RCC 7860 (cell line): ENCODE data around the gene DDX11.
A peak's percentile ranks its signal among the peaks of the same experiment; 100 is the strongest.
"Not testable (repeated sequence)": the region's sequence is repeated elsewhere in the genome, so short reads cannot be mapped to it uniquely, and the experiment has no call there.

Experiments used
- DNase-seq: peaks from one replicate; pipeline ENCODE4 v3.0.0-alpha.2; 2015; ENCODE audit warnings: low spot score
- FAIRE-seq: peaks from 2 replicates; lab custom pipeline; 2012; peaks lifted over from hg19 to GRCh38; lab: Jason Lieb, UNC

DDX11 gene

DNA sequence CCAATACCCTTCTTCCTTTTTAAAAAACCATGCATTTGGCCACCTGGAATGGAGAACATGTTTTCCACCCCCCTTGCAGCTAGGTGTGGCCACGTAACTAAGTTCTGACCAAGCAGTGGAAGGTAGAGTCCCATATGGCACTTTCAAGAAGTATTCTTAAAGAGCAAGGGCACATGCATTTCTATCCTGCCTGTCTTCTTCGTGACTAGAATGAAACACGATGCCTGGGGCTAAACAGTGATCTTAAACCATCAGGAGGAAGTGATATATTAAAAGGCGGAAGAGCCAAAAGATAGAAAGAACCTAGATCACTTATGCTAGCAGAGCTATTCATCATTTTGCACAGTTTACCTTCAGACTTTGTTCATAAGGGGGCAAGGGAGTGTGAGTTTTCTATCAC is 16.0 kb upstream of the DDX11 start:
- FAIRE-seq (no peak), DNase-seq (no peak)

- FAIRE-seq, DNase-seq: not testable (repeated sequence)
Measured at GRCh38 chr12:31066196-31066595, 7.5 kb upstream of the DDX11 start.

DNA sequence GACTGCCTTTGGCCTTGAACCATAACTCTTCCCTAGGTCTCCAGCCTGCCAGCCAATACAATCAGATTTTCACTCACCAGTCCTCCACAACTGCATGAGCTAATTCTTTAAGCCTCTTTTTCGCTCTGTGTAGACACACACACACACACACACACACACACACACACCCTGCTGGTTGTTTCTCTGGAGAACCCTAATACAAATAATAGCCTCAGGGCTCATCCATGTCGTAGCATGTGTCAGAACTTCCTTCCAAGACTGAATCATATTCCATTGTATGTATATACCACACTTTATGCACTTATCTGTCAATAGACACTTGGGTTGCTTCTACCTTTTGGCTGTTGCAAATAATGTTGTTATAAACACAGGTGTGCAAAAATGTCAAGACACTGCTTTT is 6.0 kb upstream of the DDX11 start:
- DNase-seq, FAIRE-seq: not testable (repeated sequence)

DNA sequence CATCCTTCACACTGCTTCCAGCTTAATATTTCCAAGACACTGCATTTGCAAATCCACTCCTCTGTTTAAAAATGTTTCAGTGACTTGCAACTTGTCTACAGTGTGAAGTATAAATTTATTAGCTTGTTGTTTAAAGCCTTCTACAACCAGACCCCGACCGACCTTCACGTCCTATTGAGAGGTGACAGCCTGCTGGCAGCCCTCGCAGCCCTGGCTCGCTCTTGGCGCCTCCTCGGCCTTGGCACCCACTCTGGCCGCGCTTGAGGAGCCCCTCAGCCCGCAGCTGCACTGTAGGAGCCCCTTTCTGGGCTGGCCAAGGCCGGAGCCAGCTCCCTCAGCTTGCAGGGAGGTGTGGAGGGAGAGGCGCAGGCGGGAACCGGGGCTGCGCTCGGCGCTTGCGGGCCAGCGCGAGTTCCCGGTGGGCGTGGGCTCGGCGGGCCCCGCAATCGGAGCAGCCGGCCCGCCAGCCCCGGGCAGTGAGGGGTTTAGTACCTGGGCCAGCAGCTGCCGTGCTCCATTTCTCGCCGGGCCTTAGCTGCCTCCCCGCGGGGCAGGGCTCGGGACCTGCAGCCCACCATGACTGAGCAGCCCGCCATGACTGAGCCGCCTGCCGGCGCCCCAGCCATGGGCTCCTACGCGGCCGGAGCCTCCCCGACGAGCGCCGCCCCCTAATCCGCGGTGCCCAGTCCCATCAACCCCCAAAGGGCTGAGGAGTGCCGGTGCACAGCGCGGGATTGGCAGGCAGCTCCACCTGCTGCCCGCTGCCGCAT is 2.5 kb upstream of the DDX11 start:
- DNase-seq, FAIRE-seq: not testable (repeated sequence)

DNA sequence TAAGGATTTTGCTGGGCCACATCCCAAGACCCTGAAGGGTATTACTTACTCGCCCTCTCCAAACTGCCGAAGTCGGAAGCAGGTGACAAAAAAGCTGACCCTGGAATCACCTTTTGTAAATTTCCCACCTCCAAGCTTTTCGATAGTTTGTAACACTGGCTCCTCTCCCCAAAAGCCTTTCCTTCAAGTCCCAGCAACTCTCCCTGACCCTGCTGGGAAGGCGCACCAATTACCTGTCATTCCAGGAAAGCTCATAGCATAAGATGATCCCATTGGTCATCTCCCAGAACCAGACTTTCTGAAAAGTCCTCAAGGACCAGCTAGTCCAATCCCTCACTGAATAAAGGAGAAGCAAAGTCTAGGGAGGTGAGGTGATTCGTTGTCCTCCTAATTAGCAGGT is 698 bp upstream of the DDX11 start:
- DNase-seq, FAIRE-seq: not testable (repeated sequence)

- not testable (repeated sequence) for FAIRE-seq
- peak; percentile 11 for DNase-seq
Measured at GRCh38 chr12:31074333-31074874, 744 bp downstream of the DDX11 start.

- DNase-seq, FAIRE-seq: not testable (repeated sequence)
Measured at GRCh38 chr12:31076150-31076549, 2.5 kb downstream of the DDX11 start.

DNA sequence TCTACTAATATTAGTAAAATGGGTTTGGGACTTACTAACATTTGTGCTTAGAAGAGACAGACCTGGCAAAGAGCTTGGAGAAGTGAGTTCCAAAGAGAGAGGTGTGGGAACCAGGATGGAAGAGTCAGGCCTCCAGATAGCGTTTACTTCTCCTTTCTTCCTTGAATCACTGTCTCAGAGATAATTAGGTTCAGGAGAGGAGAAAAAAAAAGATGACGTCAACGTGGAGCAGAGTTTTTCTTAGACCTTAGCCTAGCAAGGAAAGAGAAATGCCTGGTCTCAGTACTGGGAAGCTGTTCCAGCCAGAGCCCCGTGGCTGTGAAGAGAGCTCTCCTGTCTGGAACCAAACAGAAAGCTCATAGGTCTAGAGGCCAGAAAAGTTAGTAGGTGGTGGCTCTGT is 3.4 kb downstream of the DDX11 start:
- FAIRE-seq, DNase-seq: not testable (repeated sequence)

DNA sequence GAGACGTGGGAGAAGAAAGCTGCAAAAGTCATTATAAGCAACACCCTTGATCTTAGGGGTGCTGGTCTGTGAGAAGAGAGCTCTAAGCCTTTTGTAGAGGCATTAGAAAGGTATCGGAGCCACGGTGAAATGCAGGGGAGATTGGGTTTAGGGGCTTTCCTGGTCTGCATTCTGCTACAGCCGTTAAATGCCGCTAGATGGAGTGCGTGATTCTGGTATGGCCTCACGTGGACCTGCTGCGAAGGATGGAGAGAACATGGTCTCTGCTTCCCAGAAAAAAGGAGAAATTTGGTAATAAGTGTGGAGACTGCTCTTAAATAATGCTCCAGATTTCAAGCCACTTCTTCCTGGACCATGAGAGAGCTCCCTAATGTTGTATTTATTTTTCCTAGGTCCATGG is 4.3 kb downstream of the DDX11 start:
- DNase-seq, FAIRE-seq: not testable (repeated sequence)

DNA sequence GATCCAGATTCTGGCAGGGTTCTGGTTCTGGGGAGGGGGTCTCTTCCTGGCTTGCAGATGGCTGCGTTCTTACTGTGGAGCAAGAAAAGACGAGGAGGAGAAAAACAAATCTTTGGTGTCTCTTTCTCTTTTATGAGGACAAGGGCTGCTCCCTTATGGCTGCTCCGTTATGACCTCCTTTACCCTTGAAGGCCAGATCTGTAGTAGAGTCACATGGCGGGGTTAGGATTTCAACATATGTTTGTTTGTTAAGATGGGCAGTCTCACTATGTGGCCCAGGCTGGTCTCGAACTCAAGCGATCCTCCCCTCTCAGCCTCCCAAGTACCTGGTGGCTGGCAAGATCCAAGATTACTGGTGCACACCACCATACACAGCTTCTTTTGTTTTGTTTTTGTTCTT is 5.8 kb downstream of the DDX11 start:
- FAIRE-seq, DNase-seq: not testable (repeated sequence)

DNA sequence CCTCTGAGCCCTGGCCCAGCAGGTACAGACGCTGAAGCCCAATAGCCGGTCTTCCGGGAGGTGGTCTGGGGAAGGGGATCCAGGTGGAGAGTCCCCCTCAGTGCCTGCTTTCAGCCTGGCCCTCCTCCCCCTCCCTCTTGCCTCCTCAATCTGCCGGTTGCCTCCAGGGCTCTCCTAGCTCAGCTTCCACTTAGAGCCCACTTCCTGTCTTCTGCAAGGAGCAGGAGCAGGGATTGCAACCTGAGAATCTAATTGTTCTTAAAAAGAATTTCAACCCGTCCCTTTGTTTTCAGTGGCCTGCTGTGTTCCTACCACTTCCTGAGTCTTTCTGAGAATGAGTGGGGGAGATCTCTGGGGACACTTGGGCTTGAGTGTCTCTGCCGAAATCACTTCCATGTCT is 6.6 kb downstream of the DDX11 start:
- not testable (repeated sequence) for FAIRE-seq, DNase-seq

- DNase-seq, FAIRE-seq: not testable (repeated sequence)
Measured at GRCh38 chr12:31081274-31081673, 7.6 kb downstream of the DDX11 start.

DNA sequence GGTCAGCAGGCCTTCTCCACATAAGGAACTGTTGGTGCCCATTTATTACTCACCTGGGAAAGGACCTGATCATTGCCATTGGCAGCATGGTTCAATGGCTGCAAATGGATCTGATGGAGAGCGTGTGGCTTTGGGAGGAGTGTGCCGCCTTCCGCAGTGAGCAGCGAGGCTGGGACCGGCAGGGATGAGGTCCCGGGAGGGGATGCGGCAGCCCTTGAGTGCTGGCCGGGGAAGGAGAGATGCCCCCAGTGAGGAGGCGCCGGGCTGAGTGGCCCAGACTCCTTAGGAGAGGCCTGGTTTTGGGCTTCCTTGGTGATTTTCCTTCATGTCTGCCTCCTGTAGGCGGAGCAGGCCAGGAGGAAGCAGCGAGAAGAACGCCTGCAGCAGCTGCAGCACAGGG is 10.6 kb downstream of the DDX11 start:
- FAIRE-seq: not testable (repeated sequence)

GRCh38 chr12:31086032-31086431 is 12.4 kb downstream of the DDX11 start:
- FAIRE-seq: not testable (repeated sequence)

More for the DNA sequence above, 10.6 kb downstream of the DDX11 start:
- DNase-seq: not testable (repeated sequence)

DNA sequence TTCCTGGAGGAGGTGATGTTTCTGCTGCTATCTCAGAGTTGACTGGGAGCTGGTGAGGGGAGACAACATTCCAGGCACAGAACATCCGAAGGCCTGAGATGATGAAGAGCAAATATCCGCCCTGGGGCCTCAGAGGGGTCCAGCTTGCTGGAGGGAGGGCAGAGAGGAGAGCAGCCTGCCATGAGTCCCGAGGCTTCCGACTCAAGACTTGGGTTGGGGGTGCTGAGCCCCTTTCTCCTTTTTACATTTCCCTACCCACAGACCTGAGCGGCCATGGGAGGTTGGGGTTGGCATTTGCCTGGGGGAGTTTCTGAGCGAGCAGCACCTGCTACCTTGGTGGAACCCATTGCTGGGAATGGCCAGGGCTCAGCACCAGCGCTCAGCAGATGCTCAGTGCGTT is 13.8 kb downstream of the DDX11 start:
- not testable (repeated sequence) for FAIRE-seq, DNase-seq

More at GRCh38 chr12:31086032-31086431, 12.4 kb downstream of the DDX11 start:
- not testable (repeated sequence) for DNase-seq

GRCh38 chr12:31087956-31088355 is 14.3 kb downstream of the DDX11 start:
- FAIRE-seq, DNase-seq: not testable (repeated sequence)

DNA sequence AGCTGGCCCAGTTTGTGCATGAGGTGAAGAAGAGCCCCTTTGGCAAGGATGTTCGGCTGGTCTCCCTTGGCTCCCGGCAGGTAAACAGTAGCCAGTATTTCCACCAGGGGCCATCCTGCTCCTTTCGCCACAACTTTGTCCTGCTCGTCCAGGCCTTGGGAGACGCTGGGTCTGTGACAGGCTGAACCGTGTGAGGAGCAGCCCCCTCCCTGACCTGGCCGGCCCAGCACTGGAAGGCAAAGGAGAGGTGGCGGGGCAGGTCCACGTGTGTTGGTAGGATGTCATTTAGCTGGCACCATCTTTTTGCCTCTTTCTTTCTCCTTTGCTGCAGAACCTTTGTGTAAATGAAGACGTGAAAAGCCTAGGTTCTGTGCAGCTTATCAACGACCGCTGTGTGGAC is 15.4 kb downstream of the DDX11 start:
- no peak for FAIRE-seq
- DNase-seq: no peak

GRCh38 chr12:31091629-31092028 is 18.0 kb downstream of the DDX11 start:
- not testable (repeated sequence) for FAIRE-seq

GRCh38 chr12:31092718-31093117 is 19.1 kb downstream of the DDX11 start:
- not testable (repeated sequence) for DNase-seq, FAIRE-seq

More at GRCh38 chr12:31091629-31092028, 18.0 kb downstream of the DDX11 start:
- not testable (repeated sequence) for DNase-seq

DNA sequence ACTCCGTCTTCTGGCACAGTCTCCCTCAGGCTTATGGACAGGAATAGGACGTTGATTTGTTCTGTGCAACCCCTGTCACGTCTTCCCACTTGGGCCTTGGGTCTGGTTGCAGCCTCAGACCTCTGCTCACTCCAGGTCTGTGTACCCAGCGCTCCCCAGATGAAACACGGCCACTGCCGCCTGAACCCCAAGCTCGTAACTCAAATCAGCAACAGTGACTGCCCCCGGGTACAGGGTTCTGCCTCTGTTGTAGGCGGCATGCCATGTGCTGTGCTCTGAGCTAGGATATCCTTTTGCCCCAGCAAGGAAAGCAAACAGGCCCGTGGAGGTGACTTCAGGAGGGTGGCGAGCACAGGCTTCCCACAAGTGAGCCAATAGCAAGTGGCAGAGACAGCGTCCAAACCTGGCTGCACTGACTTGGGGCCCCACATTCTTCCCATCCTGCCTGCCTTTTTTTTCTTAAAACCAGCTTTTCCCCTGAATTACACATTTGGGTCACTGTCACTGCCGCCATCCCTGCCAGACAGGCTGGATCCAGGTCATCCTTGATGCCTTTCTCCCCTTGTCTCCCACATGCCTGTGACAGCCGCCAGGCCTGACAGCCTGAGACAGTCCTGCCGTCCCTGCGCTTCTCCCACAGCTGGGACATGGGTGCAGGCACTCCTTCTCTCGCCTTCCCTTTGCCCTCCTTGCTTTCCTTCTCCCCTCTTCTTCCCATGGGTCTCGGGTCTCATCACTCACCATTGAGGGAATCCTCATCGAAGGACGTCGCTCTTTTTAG is 21.6 kb downstream of the DDX11 start:
- FAIRE-seq, DNase-seq: not testable (repeated sequence)
